ENCODE measurements around the gene CRMP1.

Gene CRMP1

DNA sequence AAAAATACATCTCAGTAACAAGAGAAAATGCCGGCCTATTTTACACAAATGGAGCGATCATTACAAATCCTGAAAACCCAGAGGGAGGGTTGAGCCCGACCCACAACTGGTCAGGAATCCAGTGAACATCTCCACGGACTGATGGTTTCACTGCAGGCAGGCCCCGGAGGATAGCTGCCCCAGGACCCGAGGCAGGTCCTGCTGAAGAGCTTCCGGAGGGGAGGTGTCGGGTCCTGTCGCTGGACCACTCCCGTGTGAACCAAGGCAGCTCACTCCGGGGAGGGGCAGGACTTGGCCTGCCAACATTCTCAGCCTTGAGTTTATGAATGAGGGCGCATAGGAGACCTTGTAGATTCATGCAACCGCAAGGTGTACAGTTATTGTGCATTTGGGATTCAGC, 4.8 kb upstream of the CRMP1 start:
- no peak overlapping the region for H3K27ac ChIP-seq (ENCODE audit: low read length)
- H4K20me1 ChIP-seq (ENCODE audit: insufficient read depth, low read length), result no peaks in the 10 kb centered on the region
- H3K79me2 ChIP-seq (ENCODE audit: insufficient read depth, low read length), result no peaks in the 10 kb centered on the region
- H3K36me3 ChIP-seq (ENCODE audit: insufficient read depth, low read length), result no peaks in the 10 kb centered on the region
- TF ChIP-seq EZH2 (IDR thresholded peaks at IDR 0.05; ENCODE audit: borderline replicate concordance, low read depth, low read length, severe bottlenecking), result no peak
- TF ChIP-seq, protein P1, sequence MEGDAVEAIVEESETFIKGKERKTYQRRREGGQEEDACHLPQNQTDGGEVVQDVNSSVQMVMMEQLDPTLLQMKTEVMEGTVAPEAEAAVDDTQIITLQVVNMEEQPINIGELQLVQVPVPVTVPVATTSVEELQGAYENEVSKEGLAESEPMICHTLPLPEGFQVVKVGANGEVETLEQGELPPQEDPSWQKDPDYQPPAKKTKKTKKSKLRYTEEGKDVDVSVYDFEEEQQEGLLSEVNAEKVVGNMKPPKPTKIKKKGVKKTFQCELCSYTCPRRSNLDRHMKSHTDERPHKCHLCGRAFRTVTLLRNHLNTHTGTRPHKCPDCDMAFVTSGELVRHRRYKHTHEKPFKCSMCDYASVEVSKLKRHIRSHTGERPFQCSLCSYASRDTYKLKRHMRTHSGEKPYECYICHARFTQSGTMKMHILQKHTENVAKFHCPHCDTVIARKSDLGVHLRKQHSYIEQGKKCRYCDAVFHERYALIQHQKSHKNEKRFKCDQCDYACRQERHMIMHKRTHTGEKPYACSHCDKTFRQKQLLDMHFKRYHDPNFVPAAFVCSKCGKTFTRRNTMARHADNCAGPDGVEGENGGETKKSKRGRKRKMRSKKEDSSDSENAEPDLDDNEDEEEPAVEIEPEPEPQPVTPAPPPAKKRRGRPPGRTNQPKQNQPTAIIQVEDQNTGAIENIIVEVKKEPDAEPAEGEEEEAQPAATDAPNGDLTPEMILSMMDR (IDR thresholded peaks at IDR 0.05; ENCODE audit: borderline replicate concordance, extremely low read depth, low read length, poor library complexity, severe bottlenecking), result no peak
- no peak overlapping the region for H2AFZ ChIP-seq (ENCODE audit: low read depth, low read length)
- H3K4me1 ChIP-seq (ENCODE audit: insufficient read depth, low read length), result no peaks in the 10 kb centered on the region
- DNase-seq (no peak), ATAC-seq (ENCODE audit: insufficient read depth, low read depth) (no peak)
- H3K27me3 ChIP-seq (ENCODE audit: insufficient read depth, low read length, poor library complexity), result peaks cover 2% of the 10 kb centered on the region
- H3K4me3 ChIP-seq (ENCODE audit: low read depth in 1 of 2, low read length in 2 of 2), result no peak overlapping the region
- H3K9me3 ChIP-seq (ENCODE audit: insufficient read depth, low read length, severe bottlenecking), result no peaks in the 10 kb centered on the region
- no peak overlapping the region for H3K9ac ChIP-seq (ENCODE audit: low read depth, low read length)
- H3K4me2 ChIP-seq (ENCODE audit: insufficient read depth, low read length), result no peak overlapping the region

DNA sequence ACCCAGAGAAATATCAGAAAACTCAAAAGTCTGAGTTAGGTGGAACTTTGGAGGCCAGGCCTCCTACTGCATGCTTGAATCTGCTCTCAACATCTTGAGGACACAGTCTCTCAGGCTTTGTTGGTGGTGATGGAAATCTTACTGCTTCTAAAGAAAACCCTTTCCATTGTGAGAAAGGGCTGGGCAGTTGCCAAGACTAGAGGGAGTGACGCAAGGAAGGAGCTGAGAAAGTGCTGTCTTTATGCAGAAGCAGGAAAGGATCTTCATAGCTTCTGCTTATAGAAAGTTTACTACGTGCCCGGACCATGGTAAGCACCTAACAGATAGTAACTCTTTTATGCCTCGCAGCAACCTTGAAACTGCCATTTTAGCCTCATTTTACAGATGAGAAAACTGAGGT, 2.4 kb upstream of the CRMP1 start:
- Histone ChIP-seq H3K4me3 (ENCODE audit: low read depth in 1 of 2, low read length in 2 of 2) (no peak overlapping the region), H3K9me3 (ENCODE audit: insufficient read depth, low read length, severe bottlenecking) (no peaks in the 10 kb centered on the region), H3K4me2 (ENCODE audit: insufficient read depth, low read length) (no peak overlapping the region), H3K9ac (ENCODE audit: low read depth, low read length) (no peak overlapping the region), H4K20me1 (ENCODE audit: insufficient read depth, low read length) (no peaks in the 10 kb centered on the region), H3K27me3 (ENCODE audit: insufficient read depth, low read length, poor library complexity) (no peaks in the 10 kb centered on the region), H3K27ac (ENCODE audit: low read length) (no peak overlapping the region), H3K36me3 (ENCODE audit: insufficient read depth, low read length) (no peaks in the 10 kb centered on the region), H3K4me1 (ENCODE audit: insufficient read depth, low read length) (no peaks in the 10 kb centered on the region), H3K79me2 (ENCODE audit: insufficient read depth, low read length) (no peaks in the 10 kb centered on the region), H2AFZ (ENCODE audit: low read depth, low read length) (no peak overlapping the region)
- ATAC-seq (ENCODE audit: insufficient read depth, low read depth), result no peak
- TF ChIP-seq EZH2 (IDR thresholded peaks at IDR 0.05; ENCODE audit: borderline replicate concordance, low read depth, low read length, severe bottlenecking), result no peak
- TF ChIP-seq, protein P1 (IDR thresholded peaks at IDR 0.05; ENCODE audit: borderline replicate concordance, extremely low read depth, low read length, poor library complexity, severe bottlenecking), result no peak
- DNase-seq, result no peak

DNA sequence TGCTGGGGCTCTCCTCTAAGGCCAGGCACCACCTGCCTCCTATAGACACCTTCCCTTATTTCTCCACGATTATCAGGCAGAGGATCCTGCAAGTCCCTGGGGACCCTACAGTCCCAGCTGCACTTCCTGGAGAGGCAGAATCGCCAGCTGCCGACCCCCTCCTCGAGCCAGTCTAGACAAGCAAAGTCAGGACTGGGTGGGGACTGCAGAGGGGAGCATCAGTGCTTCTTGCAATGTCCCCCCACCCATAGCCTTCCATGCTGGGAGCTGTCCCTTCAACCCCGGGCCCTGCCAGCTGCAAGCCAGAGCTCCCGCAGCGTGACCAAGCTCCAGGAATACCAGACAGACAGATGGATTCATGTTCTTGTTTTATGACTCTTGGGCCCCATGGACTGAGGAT, 1.4 kb upstream of the CRMP1 start:
- no peaks in the 10 kb centered on the region for H3K4me1 ChIP-seq (ENCODE audit: insufficient read depth, low read length)
- H3K4me3 ChIP-seq (ENCODE audit: low read depth in 1 of 2, low read length in 2 of 2), result no peak overlapping the region
- no peak for ATAC-seq (ENCODE audit: insufficient read depth, low read depth)
- no peaks in the 10 kb centered on the region for H3K36me3 ChIP-seq (ENCODE audit: insufficient read depth, low read length)
- TF ChIP-seq, protein P1 (IDR thresholded peaks at IDR 0.05; ENCODE audit: borderline replicate concordance, extremely low read depth, low read length, poor library complexity, severe bottlenecking), result no peak
- no peak for TF ChIP-seq EZH2 (IDR thresholded peaks at IDR 0.05; ENCODE audit: borderline replicate concordance, low read depth, low read length, severe bottlenecking)
- no peak for DNase-seq
- H2AFZ ChIP-seq (ENCODE audit: low read depth, low read length), result no peak overlapping the region
- no peaks in the 10 kb centered on the region for H3K79me2 ChIP-seq (ENCODE audit: insufficient read depth, low read length)
- no peaks in the 10 kb centered on the region for H3K27me3 ChIP-seq (ENCODE audit: insufficient read depth, low read length, poor library complexity)
- no peak overlapping the region for H3K27ac ChIP-seq (ENCODE audit: low read length)
- H4K20me1 ChIP-seq (ENCODE audit: insufficient read depth, low read length), result no peaks in the 10 kb centered on the region
- no peaks in the 10 kb centered on the region for H3K9me3 ChIP-seq (ENCODE audit: insufficient read depth, low read length, severe bottlenecking)
- H3K9ac ChIP-seq (ENCODE audit: low read depth, low read length), result no peak overlapping the region
- no peak overlapping the region for H3K4me2 ChIP-seq (ENCODE audit: insufficient read depth, low read length)

DNA sequence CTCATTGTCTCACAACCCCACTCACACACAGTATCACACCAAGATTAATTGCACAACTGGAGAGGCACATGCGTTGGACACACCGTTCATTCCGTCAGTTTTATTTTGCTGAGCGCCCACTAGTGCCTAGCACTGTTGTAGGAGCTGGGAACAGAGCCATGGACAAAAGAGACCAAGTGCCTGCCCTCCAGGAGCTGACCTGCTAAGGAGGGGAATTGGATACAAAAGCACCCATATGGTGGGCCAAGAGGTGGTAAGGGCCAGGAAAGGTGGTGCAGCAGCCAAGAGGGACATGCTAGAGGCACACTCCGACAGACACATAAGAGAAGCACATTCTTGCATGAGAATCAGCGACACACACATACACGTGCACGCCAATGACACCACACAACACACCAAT, 705 bp upstream of the CRMP1 start:
- TF ChIP-seq, protein P1 (IDR thresholded peaks at IDR 0.05; ENCODE audit: borderline replicate concordance, extremely low read depth, low read length, poor library complexity, severe bottlenecking), result no peak
- no peak for TF ChIP-seq EZH2 (IDR thresholded peaks at IDR 0.05; ENCODE audit: borderline replicate concordance, low read depth, low read length, severe bottlenecking)
- DNase-seq (no peak), ATAC-seq (ENCODE audit: insufficient read depth, low read depth) (no peak)
- no peaks in the 10 kb centered on the region for H3K36me3 ChIP-seq (ENCODE audit: insufficient read depth, low read length)
- H3K4me2 ChIP-seq (ENCODE audit: insufficient read depth, low read length), result no peak overlapping the region
- no peaks in the 10 kb centered on the region for H3K79me2 ChIP-seq (ENCODE audit: insufficient read depth, low read length)
- H3K4me3 ChIP-seq (ENCODE audit: low read depth in 1 of 2, low read length in 2 of 2), result no peak overlapping the region
- no peaks in the 10 kb centered on the region for H3K27me3 ChIP-seq (ENCODE audit: insufficient read depth, low read length, poor library complexity)
- no peak overlapping the region for H2AFZ ChIP-seq (ENCODE audit: low read depth, low read length)
- H4K20me1 ChIP-seq (ENCODE audit: insufficient read depth, low read length), result no peaks in the 10 kb centered on the region
- no peaks in the 10 kb centered on the region for H3K4me1 ChIP-seq (ENCODE audit: insufficient read depth, low read length)
- no peak overlapping the region for H3K9ac ChIP-seq (ENCODE audit: low read depth, low read length)
- no peak overlapping the region for H3K27ac ChIP-seq (ENCODE audit: low read length)
- H3K9me3 ChIP-seq (ENCODE audit: insufficient read depth, low read length, severe bottlenecking), result no peaks in the 10 kb centered on the region
